PC-3 (cell line): ENCODE data around the gene UGT1A3.

Source experiments
- CTCF ChIP-seq: fragments of 300-600 bp; sonication (generic); conservative IDR thresholded peaks from 2 replicates; pipeline ENCODE4 v1.5.1; 2017; ENCODE audit warnings: antibody characterized with exemption, low read depth, mild to moderate bottlenecking, low read length
- EZH2 ChIP-seq: fragments of 300-600 bp; sonication (generic); IDR thresholded peaks from one replicate; pipeline ENCODE4 v1.6.1; 2017; ENCODE audit warnings: antibody characterized with exemption, mild to moderate bottlenecking, low read length; ENCODE audit not compliant: unreplicated experiment

GRCh38 chr2:233700028-233700635 lies 28.7 kb upstream of the UGT1A3 start:
- TF ChIP-seq CTCF (no peak), EZH2 (no peak)
